Left forelimb (tissue), 1 donor: ENCODE data around the gene MYO18B.

ENCODE experiments used
- DNase-seq: peaks from one replicate; pipeline ENCODE4 v3.0.0-alpha.2; 2018; ENCODE audit warnings: low spot score

MYO18B gene

DNA sequence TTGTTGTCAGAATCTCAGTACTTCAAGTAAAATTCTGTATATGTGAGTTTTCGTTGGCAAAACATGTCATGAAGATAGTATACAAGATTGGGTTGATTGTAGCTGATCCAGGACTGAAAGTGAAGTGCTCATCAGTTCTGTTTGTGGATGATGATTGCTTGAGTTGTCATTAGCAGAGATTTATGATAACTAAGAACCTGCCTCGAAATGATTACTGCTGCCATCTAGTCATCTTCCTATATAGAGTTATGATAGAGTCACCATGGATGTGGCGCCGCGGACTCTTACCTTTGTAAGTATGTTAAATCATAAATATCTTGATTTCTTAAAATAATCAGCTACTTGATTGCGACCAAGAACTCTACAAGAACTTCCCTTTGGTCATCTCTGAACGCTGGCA lies 27.9 kb upstream of the MYO18B start:
- no peak for DNase-seq

DNA sequence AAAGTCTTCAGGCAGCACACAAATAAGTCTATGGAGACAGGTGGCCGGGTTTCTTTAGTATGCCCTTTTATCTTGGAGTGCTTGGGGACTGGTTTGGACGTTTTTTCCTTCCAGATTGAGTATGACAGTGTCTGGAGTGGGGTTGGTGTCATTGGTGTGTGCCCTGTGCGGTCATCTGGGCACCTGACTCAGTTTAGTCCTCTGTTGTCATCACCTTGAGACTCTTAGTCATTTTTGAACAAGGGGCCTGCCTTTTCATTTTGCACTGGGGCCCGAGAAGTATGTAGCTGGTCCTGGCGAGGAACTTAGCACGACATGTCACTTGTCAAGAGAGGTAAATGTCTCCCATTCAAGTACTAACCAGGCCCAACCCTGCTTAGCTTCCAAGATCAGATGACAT lies 27.2 kb upstream of the MYO18B start:
- DNase-seq = no peak

DNA sequence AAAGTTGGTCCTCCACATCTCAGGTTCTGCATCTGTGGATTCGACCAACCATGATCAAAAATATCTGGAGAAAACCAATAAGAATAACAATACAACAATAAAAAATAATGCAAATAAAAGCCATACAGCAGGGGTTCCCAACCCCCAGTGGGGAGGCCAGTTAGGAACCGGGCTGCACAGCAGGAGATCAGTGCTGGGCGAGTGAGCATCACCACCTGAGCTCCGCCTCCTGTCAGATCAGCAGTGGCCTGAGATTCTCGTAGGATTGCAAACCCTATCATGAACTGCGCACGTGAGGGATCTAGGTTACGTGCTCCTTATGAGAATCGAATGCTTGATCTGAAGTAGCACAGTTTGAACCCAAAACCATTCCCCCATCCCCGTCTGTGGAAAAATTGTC lies 25.4 kb upstream of the MYO18B start:
- no peak for DNase-seq

DNA sequence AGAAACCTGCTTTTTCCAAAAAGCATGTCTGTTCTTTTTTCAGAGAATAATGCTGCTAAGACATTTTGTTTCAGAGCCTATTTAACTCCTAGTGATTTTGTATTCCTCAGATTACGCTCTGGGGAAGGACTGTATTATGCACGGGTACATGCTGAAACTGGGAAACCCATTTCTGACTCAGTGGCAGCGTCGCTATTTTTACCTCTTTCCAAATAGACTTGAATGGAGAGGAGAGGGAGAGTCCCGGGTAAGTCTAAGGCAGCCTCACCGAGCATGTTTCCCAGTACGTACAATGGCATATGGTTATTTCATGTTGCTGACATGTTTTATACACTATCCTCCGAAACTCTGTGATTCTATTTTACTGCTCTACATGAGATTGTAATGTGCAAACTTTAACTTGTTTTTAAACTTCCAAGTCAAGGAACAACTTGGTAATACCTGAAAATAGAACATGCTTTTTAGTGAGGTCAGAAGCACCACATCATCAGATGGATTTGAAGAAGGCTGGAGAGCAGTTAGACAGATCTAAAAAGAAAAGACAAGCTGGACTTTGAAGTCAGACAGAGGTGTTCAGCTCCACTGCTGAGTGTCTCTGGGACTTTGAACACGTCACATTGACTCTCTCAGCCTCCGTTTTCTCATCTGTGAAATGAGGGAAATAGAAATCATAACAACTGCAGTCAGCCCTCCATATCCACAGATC lies 23.7 kb upstream of the MYO18B start:
- DNase-seq = no peak

DNA sequence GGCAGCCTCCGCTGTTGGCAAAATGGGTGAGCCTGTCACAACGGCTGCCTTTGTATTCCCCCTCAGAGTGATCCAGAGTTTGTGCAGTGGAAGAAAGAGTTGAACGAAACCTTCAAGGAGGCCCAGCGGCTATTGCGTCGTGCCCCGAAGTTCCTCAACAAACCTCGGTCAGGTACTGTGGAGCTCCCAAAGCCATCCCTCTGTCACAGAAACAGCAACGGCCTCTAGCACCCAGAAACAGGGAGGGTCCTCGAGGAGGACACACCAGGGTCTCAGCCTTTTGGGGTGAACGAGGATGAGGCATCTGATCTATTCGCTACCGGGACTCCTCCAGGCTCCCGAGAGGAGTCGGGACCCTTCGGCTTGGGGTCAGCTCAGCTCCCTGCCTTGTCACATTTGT lies 19.8 kb upstream of the MYO18B start:
- no peak for DNase-seq

DNA sequence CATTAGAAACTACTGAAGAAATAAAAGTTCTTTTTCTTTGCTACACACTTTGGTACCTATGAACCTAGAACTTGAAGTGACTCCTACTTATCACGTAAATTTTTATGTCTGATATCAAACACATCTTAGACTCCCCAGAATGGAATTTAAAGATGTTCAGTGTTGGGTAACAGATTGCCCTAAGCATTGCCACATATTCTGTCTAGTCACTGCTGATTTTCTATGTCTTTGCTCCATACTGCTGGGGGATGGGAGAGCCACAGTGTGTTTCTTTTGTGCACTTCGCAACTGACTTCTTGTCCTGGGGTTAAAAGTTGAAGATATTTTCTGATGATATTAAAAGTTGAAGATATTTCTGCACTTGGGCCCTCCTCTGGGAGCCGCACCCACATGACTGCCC lies 19.4 kb upstream of the MYO18B start:
- DNase-seq = no peak

DNA sequence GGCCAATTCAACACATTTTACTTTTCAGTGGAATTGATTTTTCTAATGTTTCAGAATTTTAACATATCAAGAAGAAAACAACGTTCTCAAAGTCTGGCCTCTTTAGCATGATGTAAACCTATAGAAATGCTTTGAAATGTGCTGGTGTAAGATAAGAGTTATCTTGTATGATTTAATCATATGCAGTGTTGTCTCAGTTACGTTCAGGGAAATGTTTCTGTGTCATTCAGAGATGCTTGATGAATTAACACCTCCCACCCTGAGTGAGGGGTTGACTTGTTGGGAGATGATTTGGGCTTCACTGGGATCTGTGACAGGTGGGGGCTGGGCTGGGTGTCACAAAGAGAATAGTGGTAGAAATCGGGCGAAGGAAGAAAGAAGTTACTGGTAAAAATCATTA lies 15.7 kb upstream of the MYO18B start:
- no peak for DNase-seq

DNA sequence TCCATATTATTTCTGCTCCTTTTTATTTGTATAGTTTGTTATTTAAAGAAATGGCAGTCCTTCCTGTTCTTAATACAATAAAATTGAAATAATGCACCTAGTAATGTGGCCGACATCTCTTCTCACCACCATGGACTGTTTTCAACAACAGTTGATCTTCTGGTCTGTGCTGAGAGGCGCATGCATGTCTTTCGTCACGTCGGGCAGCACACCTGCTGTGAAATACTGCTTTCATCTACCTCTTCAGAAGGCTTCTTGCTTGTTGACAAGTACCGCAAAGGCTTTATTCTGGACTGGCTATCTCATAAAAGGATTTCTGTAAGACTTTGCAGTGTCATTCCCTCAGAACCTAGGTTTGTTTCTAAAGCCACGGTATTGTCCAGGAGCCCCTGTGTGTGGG lies 13.9 kb upstream of the MYO18B start:
- no peak for DNase-seq

DNA sequence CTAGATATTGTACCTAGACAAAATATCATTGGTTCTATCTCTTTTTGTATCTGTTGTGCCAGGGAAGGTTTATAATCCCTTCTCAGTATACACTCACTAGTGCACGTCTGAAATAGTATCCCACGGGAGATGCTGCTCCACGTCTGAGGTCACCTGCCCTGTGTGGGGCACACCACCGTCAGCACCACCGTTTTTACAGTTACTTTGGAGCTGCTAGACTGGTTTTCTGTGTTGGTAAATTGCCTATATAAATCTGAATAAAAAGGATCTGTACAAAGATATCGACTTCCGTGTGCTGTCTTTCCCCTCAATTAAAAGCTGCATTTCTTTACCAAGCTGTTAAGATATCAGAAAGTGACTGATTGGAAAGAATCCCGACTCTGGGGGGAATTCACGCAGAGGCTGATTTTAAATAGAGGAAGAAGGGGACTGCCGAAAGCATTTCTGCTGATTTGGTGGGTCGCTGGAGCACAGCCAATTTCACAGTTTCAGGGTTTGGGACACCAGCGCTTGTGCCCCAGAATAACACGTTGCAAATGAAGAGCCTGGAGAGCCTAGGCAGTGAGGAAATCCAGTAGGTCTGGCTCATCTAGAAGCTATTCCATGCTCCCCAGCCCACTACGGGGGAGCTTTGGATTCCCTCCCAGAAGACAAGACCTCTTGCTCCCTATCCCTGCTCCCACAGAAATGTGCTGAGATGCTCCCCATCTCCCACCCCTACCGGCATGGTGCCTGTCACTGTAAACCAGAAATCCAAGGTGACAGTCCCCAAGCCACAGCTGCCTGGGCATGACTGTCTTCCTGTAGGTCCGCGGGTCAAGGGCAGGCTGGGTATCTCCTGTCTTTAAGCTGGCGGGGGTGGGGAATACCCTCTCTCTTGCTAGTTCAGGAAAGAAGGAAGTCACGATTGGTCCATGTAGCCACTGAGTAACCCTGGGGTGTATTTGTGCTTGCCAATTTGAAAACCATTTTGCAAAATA lies 12.7 kb upstream of the MYO18B start:
- DNase-seq = no peak

DNA sequence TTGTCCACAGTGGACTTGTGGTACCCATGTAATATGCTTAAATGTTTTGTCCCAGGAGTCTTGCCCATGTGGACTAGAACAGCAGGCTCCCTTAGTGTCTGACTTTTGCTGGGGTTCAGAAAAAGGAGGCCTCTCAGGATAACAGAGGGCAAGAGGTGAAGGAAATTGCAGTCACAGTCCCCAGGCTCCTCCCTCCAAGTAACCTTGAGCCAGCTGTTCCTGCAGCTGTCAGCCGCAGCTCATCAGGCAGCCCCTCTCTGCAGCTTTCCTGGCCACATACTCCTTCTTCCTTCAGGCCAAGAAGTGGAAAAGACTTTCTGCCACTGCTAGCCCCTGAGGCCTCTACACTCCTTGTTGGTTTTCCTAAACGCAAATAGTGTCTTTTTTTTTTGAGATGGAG lies 6.3 kb upstream of the MYO18B start:
- DNase-seq = no peak

DNA sequence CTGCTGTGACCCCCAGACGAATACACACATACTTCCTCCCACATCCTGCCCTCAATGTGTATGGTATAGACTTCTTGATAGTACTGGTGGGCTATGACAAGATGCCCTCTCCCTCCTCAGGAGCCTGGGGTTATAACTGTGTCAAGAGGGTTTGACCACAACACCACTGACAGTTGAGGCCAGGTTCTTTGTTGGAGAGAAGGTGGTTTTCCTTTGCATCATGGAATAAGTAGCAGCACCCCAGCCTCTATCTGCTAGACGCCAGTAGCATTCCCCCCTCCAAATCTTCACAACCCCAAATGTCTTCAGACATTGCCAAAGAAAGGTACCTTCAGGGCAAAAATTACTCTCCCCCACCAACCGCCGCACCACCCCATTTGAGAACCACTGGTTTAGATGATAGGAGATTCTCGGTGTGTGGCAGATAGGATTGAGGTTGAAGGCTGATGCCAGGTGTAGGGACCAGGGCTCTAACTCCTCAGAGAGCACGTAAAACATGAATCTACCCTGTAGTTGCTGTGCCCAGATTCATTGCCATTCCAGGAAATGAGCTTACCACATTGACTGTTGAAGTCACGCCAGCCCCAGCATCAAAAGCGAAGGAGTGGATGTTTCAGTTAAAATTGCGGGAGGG lies 5.5 kb upstream of the MYO18B start:
- DNase-seq = no peak

DNA sequence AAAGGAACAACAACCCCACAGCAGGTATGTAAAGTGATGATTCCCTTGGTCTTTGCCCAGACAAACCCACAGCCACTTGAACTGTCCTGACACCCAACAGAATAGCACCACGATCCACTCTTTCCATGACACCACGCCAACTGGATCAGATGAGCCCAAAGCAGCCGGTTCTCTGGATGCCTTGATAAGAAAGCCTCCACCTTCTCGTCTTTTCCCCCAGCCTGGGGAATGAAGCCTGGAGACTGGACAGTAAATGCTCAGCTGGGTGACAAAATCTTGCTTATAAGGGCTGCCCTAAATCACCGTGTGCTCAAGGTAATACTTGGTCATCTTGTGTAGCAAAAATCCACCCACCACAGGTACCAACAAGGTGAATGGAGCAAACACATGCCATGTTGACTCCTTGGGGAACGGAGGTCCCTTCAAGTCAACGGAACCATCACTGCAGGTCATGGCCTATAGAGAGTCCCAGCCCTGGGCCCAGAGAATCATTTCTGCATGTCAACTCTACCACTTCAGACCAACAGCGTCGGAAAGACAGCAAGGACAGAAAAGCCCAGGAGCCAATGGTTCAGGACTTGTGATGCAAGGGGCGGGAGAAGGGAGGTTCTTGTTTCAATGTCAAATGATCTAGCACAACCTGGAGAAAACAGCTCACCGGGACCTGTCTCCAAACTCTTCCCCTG lies 2.2 kb upstream of the MYO18B start:
- no peak for DNase-seq

DNA sequence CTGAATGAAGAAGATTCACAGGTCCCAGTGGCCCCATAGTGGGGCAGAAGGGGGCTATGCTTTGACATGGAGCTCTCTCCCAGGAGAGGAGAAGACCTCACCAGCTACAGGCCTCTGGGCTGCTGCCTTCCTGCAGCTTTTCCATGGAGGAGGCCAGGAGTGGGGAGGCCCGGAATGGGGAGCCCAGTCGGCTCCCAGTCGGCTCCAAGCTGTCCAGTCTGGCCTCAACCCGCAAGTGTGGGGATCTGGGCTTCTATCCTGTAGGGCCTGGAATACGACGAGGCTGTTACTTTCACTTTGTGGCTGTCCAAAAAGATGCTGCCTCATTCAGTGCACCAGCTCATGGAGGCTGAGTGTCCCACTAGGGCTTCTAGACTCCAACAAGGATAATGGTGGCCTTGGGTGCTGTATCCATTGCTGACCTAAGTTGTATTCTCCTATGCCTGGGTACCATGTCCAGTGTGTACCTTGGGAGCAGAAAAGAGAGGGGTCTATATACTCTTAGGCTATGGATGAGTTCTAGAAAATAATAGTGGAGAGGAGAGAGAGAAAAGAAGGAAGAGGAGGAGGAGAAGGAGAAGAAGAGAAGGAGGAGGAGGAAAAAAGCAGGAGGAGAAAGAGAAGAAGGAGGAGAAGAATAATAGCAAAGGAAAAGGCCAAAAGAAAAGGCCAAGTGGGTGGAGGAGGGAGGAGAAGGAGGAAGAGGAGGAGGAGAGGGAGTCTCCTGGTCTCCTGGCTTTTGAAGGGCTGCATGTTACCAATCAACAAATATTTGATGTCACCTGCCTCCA lies 1.1 kb downstream of the MYO18B start:
- no peak for DNase-seq

DNA sequence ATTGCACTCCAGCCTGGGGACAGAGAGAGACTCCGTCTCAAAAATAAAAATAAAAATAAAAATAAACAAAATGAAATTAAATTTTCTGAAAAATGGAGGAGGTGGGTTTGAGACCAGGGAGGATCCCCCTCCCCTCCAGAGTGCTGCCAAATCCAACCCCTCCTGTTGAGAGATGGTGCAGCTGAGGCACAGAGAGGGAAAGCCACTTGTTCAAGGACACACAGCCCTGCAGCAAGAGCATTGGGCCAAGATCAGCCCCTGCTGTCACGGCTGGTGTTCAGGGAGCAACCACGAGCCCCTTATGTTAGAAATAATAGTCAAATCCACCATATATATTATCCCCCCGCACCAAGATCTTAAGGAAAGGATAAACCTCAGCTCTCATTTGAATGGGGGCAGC lies 2.7 kb downstream of the MYO18B start:
- no peak for DNase-seq

DNA sequence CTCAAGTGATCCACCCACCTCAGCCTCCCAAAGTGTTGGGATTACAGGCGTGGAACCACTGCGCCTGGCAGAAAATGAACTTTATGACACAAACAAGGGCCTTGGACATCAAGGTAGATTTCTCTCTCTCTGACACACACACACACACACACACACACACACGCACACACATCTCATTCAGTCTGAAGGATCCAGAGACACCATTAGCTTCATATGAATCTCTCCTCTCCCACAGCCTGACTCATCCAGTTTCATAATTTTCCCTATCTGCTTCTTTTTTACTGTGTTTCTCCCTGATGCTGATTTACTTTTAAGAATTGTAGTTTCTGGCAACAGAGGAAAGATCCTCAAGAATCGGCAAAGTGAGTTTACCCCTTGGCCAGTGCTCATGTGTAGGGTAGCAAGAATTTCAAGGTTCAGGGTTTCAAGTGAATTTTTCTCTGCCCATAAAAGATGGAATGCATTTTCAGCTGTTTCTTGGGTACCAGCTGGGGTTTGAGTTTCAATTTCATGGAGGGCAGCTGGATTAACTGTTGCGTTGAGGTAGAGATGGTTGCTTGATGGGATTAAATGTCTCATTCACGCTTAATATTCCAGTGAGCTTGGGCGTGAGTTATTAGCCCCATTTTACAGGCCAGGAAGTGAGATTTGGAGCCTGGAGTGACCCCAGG lies 3.5 kb downstream of the MYO18B start:
- DNase-seq = no peak

DNA sequence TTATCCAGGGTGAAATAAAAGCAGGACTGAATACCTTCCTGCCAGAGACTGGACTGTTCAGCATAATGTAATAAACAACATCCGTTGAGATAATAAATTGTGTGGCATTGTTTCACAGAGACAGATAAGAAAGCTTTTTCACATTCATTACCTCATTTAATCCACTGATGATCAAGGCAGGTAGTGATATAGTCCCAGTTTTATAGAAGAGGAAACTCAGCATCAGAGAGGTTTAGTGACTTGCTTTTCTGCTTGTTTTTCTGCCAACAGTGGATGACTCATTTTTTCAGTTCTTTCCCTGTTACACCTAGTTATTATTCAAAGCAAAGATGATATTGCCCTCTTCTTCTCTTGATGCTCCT lies 4.0 kb downstream of the MYO18B start:
- DNase-seq = no peak

DNA sequence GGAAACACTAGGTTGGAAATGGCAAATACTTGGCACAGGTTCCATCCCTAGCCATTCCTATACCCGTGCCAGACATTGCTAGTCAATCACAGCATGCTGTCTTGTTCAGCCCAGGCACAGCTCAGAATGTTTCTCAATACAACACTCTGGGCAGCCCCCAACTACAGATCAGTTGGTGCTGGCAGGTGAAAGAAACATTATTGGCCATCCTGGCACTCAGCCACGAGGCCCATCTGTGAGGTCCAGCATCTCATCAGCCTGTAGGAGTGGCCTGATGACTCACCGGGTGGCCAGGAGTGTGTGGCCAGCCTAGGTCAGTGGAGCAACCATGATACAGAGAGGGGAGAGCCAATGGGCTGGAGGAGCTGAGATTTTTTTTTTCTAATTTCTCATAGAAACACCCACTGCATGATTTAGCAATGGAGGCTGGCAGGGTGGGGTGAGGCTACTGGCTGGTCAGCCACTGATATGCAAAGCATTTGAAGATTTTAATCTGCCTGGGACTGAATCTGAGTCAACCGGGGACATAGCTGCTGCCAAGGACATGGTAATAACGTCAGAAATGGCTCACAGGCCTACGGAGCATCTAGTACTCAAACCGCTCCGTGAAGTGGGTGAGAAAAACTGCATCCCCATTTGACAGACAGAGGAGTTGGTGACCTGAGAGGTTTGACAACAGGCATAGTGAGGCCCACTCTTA lies 5.4 kb downstream of the MYO18B start:
- no peak for DNase-seq

DNA sequence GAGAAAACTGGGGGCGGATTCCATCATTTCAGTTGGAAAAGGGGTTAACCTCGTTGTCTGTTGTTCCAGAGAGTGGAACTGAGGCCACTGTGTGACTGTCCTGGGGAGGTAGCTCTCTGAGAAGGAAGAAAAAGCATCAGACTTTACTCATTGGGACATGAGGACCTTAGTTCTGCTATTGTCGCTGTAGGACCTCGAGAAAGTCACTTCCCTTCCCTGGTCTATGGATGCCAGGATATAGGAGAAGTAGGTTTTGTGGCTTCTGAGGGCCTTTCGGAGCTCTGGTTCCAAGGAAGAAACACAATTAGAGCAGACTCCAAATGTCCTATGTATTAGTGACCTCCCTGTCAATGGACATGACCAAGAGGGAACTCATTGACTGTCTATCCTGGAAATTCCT lies 6.2 kb downstream of the MYO18B start:
- no peak for DNase-seq

DNA sequence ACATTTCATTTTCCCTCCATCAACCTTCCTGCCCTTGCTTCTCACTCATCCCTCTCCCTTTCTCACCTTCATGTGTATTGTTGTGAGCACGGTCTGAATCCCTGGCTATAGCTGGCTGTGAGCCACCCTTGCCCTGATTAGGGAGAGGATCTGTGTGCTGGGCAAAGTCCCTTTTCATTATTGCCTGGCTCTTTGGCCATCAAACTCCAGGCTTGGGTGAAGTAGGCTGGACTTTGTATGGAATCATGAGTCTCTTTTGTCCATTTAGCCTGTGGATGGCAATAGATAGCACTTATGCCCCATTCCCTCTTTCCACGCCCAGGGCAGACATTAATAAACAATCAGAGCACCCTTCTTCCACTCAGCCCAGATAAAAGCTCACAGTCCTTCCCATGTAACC lies 6.7 kb downstream of the MYO18B start:
- DNase-seq = no peak

DNA sequence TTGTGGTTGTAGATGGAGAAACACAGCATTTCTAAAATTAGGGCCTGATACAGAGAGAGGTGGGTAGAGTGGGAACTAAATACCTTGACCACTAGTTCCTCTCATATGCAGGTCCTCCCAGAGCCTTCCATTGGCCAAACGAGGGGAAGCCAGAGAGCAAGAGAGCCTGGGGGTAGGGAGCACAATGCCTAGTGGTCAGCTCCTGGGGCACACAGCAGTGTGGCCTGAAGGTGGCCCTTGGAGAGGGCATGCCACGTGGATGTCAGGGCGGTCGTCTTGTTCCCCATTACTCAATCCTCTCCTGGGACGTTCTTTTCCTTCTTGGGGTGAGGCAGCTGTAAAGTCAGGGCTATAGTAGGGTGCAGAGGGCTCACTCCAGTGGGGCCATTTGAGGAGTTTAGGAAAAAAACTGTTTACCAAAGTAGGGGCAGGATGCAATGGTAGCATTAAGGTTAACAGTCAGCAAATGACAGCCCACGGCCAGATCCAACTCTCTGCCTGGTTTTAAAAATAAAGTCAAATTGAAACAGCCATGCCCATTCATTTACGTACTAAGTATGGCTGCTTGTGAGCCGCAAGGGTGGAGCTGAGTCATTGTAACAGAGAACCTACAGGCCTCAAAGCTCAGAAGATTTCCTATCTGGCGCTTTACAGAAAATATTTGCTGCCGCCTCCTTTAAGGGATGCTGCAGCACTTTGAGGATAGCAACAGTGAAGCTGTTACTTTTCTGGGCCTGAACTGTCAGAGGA lies 7.6 kb downstream of the MYO18B start:
- DNase-seq = no peak
